Measurements from ENCODE around the gene TMPRSS7. TPM values are rescaled to one million over a fixed set of nuclear protein-coding genes. Genes with fewer than 3 reads are reported as not detected.
"Not testable (repeated sequence)": the region's sequence is repeated elsewhere in the genome, so short reads cannot be mapped to it uniquely, and the experiment has no call there.

TMPRSS7 gene
- polyA plus RNA-seq, 3 donors, result not detected

- no peak for DNase-seq
- Mint-ChIP-seq H3K27ac (no peak overlapping the region), H3K4me3 (no peak overlapping the region), H3K9me3 (peaks cover 0 to 3% (median 0%) of the 10 kb centered on the region in 7 donors), H3K36me3 (no peaks in the 10 kb centered on the region), H3K4me1 (no peaks in the 10 kb centered on the region), H3K27me3 (ENCODE audit: low read depth in 3 of 3) (peaks cover 0 to 9% (median 0%) of the 10 kb centered on the region in 3 donors)
- WGBS (ENCODE audit: insufficient coverage), result 88% methylated on average over 4 of the region's 5 CpGs
- no peak overlapping the region for H3K4me2 ChIP-seq (replicated peaks; ENCODE audit: extremely low read depth, low read length, poor library complexity, severe bottlenecking)
- no peak overlapping the region for H3K4me3 ChIP-seq (replicated peaks in 1 of 3; ENCODE audit: low read depth in 2 of 3, low read length in 3 of 3)
- no peaks in the 10 kb centered on the region for H4K20me1 ChIP-seq (ENCODE audit: insufficient read depth, low read length)
- no peak overlapping the region for H3K27ac ChIP-seq (ENCODE audit: low read depth in 1 of 2, low read length in 2 of 2)
- H3K9ac ChIP-seq (ENCODE audit: insufficient read depth, low read length, poor library complexity, severe bottlenecking), result no peak overlapping the region
- no peaks in the 10 kb centered on the region for H3K9me3 ChIP-seq (replicated peaks in 1 of 2; ENCODE audit: control insufficient read depth in 1 of 2, insufficient read depth in 1 of 2, low read length in 2 of 2)
- no peaks in the 10 kb centered on the region for H3K27me3 ChIP-seq (ENCODE audit: control insufficient read depth in 2 of 2, insufficient read depth in 2 of 2, low read length in 2 of 2)
- TF ChIP-seq, protein P1, sequence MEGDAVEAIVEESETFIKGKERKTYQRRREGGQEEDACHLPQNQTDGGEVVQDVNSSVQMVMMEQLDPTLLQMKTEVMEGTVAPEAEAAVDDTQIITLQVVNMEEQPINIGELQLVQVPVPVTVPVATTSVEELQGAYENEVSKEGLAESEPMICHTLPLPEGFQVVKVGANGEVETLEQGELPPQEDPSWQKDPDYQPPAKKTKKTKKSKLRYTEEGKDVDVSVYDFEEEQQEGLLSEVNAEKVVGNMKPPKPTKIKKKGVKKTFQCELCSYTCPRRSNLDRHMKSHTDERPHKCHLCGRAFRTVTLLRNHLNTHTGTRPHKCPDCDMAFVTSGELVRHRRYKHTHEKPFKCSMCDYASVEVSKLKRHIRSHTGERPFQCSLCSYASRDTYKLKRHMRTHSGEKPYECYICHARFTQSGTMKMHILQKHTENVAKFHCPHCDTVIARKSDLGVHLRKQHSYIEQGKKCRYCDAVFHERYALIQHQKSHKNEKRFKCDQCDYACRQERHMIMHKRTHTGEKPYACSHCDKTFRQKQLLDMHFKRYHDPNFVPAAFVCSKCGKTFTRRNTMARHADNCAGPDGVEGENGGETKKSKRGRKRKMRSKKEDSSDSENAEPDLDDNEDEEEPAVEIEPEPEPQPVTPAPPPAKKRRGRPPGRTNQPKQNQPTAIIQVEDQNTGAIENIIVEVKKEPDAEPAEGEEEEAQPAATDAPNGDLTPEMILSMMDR (IDR thresholded peaks at IDR 0.05), result no peak
- H3K79me2 ChIP-seq (ENCODE audit: insufficient read depth, low read length), result no peaks in the 10 kb centered on the region
- no peaks in the 10 kb centered on the region for H3K4me1 ChIP-seq (ENCODE audit: control insufficient read depth in 1 of 2, insufficient read depth in 2 of 2, low read length in 2 of 2)
- intact Hi-C loops (cut with micrococcal nuclease), result no loop called here
- H2AFZ ChIP-seq (ENCODE audit: insufficient read depth, low read depth, low read length, poor library complexity, severe bottlenecking), result no peak overlapping the region
- no peaks in the 10 kb centered on the region for H3K36me3 ChIP-seq (replicated peaks in 1 of 2; ENCODE audit: control insufficient read depth in 1 of 2, insufficient read depth in 2 of 2, low read length in 2 of 2)
Observed at GRCh38 chr3:112032098-112032731, 2.3 kb upstream of the TMPRSS7 start.

DNA sequence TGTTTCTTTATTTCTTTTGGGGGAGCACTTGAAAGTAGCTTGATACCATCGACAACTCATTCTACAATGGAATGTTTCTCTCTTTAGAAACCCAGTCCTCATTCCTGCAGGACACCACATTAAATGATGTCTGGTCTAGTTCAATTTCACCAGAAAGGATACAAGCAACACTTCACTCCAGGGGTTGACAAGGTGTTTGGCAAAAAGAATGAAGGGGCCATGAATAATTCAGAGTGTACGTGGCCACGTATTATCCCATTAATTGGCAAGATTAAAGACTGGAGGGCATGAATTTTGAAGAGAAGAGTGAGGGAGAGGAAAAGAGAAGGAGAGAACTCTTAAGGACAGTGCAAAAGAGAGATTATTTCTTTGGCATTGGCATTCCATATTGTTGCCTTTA, 705 bp downstream of the TMPRSS7 start:
- peaks cover 0 to 9% (median 0%) of the 10 kb centered on the region in 3 donors for H3K27me3 Mint-ChIP-seq (ENCODE audit: low read depth in 3 of 3)
- H2AFZ ChIP-seq (ENCODE audit: insufficient read depth, low read depth, low read length, poor library complexity, severe bottlenecking), result no peak overlapping the region
- 88% methylated on average over 2 of the region's 3 CpGs for WGBS (ENCODE audit: insufficient coverage)

GRCh38 chr3:112037194-112037593, 2.7 kb downstream of the TMPRSS7 start:
- H3K36me3 Mint-ChIP-seq; H3K27me3 ChIP-seq (ENCODE audit: control insufficient read depth in 2 of 2, insufficient read depth in 2 of 2, low read length in 2 of 2); H3K4me2 ChIP-seq (replicated peaks; ENCODE audit: extremely low read depth, low read length, poor library complexity, severe bottlenecking); H3K9me3 ChIP-seq (replicated peaks in 1 of 2; ENCODE audit: control insufficient read depth in 1 of 2, insufficient read depth in 1 of 2, low read length in 2 of 2); H3K79me2 ChIP-seq (ENCODE audit: insufficient read depth, low read length); H3K4me1 Mint-ChIP-seq; H3K9me3 Mint-ChIP-seq; H4K20me1 ChIP-seq (ENCODE audit: insufficient read depth, low read length); H3K27me3 Mint-ChIP-seq (ENCODE audit: low read depth in 3 of 3); DNase-seq; H2AFZ ChIP-seq (ENCODE audit: insufficient read depth, low read depth, low read length, poor library complexity, severe bottlenecking); H3K4me3 Mint-ChIP-seq; H3K4me1 ChIP-seq (ENCODE audit: control insufficient read depth in 1 of 2, insufficient read depth in 2 of 2, low read length in 2 of 2); H3K9ac ChIP-seq (ENCODE audit: insufficient read depth, low read length, poor library complexity, severe bottlenecking); H3K27ac Mint-ChIP-seq; H3K36me3 ChIP-seq (replicated peaks in 1 of 2; ENCODE audit: control insufficient read depth in 1 of 2, insufficient read depth in 2 of 2, low read length in 2 of 2); H3K27ac ChIP-seq (ENCODE audit: low read depth in 1 of 2, low read length in 2 of 2); H3K4me3 ChIP-seq (replicated peaks in 1 of 3; ENCODE audit: low read depth in 2 of 3, low read length in 3 of 3); intact Hi-C loops (cut with micrococcal nuclease): not testable (repeated sequence)
- 90% methylated on average over 2 of the region's 4 CpGs for WGBS (ENCODE audit: insufficient coverage)

More for the DNA sequence above, 705 bp downstream of the TMPRSS7 start:
- Histone ChIP-seq H3K27ac (ENCODE audit: low read depth in 1 of 2, low read length in 2 of 2) (no peak overlapping the region), H3K36me3 (replicated peaks in 1 of 2; ENCODE audit: control insufficient read depth in 1 of 2, insufficient read depth in 2 of 2, low read length in 2 of 2) (no peaks in the 10 kb centered on the region), H3K79me2 (ENCODE audit: insufficient read depth, low read length) (no peaks in the 10 kb centered on the region), H3K9me3 (replicated peaks in 1 of 2; ENCODE audit: control insufficient read depth in 1 of 2, insufficient read depth in 1 of 2, low read length in 2 of 2) (no peaks in the 10 kb centered on the region), H3K4me3 (replicated peaks in 1 of 3; ENCODE audit: low read depth in 2 of 3, low read length in 3 of 3) (no peak overlapping the region), H4K20me1 (ENCODE audit: insufficient read depth, low read length) (no peaks in the 10 kb centered on the region), H3K4me1 (ENCODE audit: control insufficient read depth in 1 of 2, insufficient read depth in 2 of 2, low read length in 2 of 2) (no peaks in the 10 kb centered on the region), H3K4me2 (replicated peaks; ENCODE audit: extremely low read depth, low read length, poor library complexity, severe bottlenecking) (no peak overlapping the region), H3K9ac (ENCODE audit: insufficient read depth, low read length, poor library complexity, severe bottlenecking) (no peak overlapping the region), H3K27me3 (ENCODE audit: control insufficient read depth in 2 of 2, insufficient read depth in 2 of 2, low read length in 2 of 2) (no peaks in the 10 kb centered on the region)
- peaks cover 0 to 5% (median 3%) of the 10 kb centered on the region in 7 donors for H3K9me3 Mint-ChIP-seq
- no peak overlapping the region for H3K4me3 Mint-ChIP-seq
- no peak for DNase-seq
- H3K27ac Mint-ChIP-seq, result no peak overlapping the region
- H3K36me3 Mint-ChIP-seq, result no peaks in the 10 kb centered on the region
- intact Hi-C loops (cut with micrococcal nuclease), result no loop called here
- TF ChIP-seq, protein P1 (IDR thresholded peaks at IDR 0.05), result no peak
- no peaks in the 10 kb centered on the region for H3K4me1 Mint-ChIP-seq

All from CD14-positive monocyte (primary cell).